ENCODE measurements around the gene BTBD18. TPM values are rescaled to one million over a fixed set of nuclear protein-coding genes. Genes with fewer than 3 reads are reported as not detected.

BTBD18 gene
- total RNA-seq, 1 donor from 2014 or later = not detected

DNA sequence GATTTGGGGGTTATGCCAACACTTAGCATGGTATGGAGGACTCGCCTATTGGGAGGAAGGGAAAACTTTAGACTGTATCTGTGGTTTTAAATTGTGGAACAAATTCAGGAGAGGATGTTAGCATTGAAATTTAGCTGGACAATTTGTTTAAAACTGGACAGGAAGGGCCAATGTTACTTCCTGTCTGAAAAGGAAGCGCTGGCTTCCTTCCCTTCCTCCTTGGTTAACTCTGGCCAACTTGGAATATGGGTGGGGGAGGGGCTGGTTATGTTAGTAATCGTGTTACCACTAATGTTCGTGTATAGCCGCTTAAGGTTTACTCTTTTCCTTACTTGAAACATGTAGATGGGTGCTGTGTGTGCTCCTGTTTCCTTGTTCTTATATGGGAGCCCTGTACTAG is 23.9 kb upstream of the BTBD18 start:
- H3K9me3 ChIP-seq = no peaks in the 10 kb centered on the region
- DNase-seq (ENCODE audit: low spot score in 2 of 2) = no peak
- intact Hi-C loops (cut with DNase I) = no loop called here
- no peaks in the 10 kb centered on the region for H3K36me3 ChIP-seq
- no peak for TF ChIP-seq CTCF (IDR thresholded peaks at IDR 0.05)
- peak overlapping the region; percentile 86 to 87 for H3K27ac ChIP-seq
- H3K27me3 ChIP-seq = no peaks in the 10 kb centered on the region
- H3K4me3 ChIP-seq = peak overlapping the region; percentile 14 to 17
- H3K4me1 ChIP-seq = peaks cover 14 to 76% of the 10 kb centered on the region in 2 donors

GRCh38 chr11:57773026-57773598 is 21.5 kb upstream of the BTBD18 start:
- H3K36me3 ChIP-seq = no peaks in the 10 kb centered on the region
- no peak for TF ChIP-seq CTCF (IDR thresholded peaks at IDR 0.05)
- no peaks in the 10 kb centered on the region for H3K27me3 ChIP-seq
- H3K27ac ChIP-seq = no peak overlapping the region
- intact Hi-C loops (cut with DNase I) = no loop called here
- peaks cover 12 to 67% of the 10 kb centered on the region in 2 donors for H3K4me1 ChIP-seq
- no peaks in the 10 kb centered on the region for H3K9me3 ChIP-seq
- no peak for DNase-seq (ENCODE audit: low spot score in 2 of 2)
- H3K4me3 ChIP-seq = no peak overlapping the region

- Histone ChIP-seq H3K4me1 (peaks cover 7 to 61% of the 10 kb centered on the region in 2 donors), H3K27me3 (no peaks in the 10 kb centered on the region), H3K4me3 (peak overlapping the region in 1 of 2 donors; percentile 6), H3K36me3 (no peaks in the 10 kb centered on the region), H3K27ac (no peak overlapping the region), H3K9me3 (no peaks in the 10 kb centered on the region)
- intact Hi-C loops (cut with DNase I) = no loop called here
- no peak for DNase-seq (ENCODE audit: low spot score in 2 of 2)
- no peak for TF ChIP-seq CTCF (IDR thresholded peaks at IDR 0.05)
Measured at GRCh38 chr11:57772562-57772961, 20.9 kb upstream of the BTBD18 start.

DNA sequence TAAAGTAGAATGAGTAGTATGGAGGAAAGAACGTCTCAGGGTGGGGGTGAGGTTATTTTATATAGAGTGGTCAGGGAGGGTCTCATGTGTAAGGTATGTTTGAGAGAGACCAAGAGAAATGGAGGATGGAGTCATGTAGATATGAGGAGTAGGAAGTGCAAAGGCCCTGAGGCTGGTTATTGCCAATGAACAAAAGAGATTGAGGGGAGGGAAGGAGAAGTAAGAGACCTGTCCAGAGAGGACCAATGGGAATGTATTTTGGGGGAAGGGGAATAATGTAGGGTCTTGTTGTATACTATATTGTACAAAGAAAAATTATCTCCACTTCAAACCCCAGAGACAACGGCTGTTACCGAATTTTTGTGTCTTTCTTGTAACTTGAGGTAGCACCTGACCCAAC is 19.7 kb upstream of the BTBD18 start:
- Histone ChIP-seq H3K9me3 (no peaks in the 10 kb centered on the region), H3K27ac (no peak overlapping the region), H3K4me1 (peaks cover 0 to 51% of the 10 kb centered on the region in 2 donors), H3K36me3 (no peaks in the 10 kb centered on the region), H3K27me3 (no peaks in the 10 kb centered on the region), H3K4me3 (no peak overlapping the region)
- DNase-seq (ENCODE audit: low spot score in 2 of 2) = no peak
- intact Hi-C loops (cut with DNase I) = no loop called here
- no peak for TF ChIP-seq CTCF (IDR thresholded peaks at IDR 0.05)

GRCh38 chr11:57770793-57771192 is 19.2 kb upstream of the BTBD18 start:
- no peak for DNase-seq (ENCODE audit: low spot score in 2 of 2)
- peaks cover 0 to 51% of the 10 kb centered on the region in 2 donors for H3K4me1 ChIP-seq
- TF ChIP-seq CTCF (IDR thresholded peaks at IDR 0.05) = no peak
- intact Hi-C loops (cut with DNase I) = no loop called here
- H3K27me3 ChIP-seq = no peaks in the 10 kb centered on the region
- no peak overlapping the region for H3K27ac ChIP-seq
- H3K4me3 ChIP-seq = peak overlapping the region in 1 of 2 donors; percentile 12
- H3K36me3 ChIP-seq = no peaks in the 10 kb centered on the region
- no peaks in the 10 kb centered on the region for H3K9me3 ChIP-seq
